ENCODE measurements around the gene PDE4D.

- TF ChIP-seq TAF1 (IDR thresholded peaks at IDR 0.05; ENCODE audit: borderline replicate concordance, low read depth, low read length) (no peak), POLR2AphosphoS5 (IDR thresholded peaks at IDR 0.05; ENCODE audit: low read depth, low read length) (no peak), POLR2A (IDR thresholded peaks at IDR 0.05; ENCODE audit: low read depth, low read length) (no peak)
Observed at GRCh38 chr5:59158165-59158564, 735.4 kb downstream of the PDE4D start.
